NCI-H2107 (cell line): ENCODE data around the gene RAPGEF5.
A peak's percentile ranks its signal among the peaks of the same experiment; 100 is the strongest.

Source experiments
- DNase-seq: peaks from one replicate; lab custom pipeline; 2025; lab: John Stamatoyannopoulos, UW

The RAPGEF5 gene

GRCh38 chr7:22377703-22378102, 20.7 kb upstream of the RAPGEF5 start:
- no peak for DNase-seq

DNA sequence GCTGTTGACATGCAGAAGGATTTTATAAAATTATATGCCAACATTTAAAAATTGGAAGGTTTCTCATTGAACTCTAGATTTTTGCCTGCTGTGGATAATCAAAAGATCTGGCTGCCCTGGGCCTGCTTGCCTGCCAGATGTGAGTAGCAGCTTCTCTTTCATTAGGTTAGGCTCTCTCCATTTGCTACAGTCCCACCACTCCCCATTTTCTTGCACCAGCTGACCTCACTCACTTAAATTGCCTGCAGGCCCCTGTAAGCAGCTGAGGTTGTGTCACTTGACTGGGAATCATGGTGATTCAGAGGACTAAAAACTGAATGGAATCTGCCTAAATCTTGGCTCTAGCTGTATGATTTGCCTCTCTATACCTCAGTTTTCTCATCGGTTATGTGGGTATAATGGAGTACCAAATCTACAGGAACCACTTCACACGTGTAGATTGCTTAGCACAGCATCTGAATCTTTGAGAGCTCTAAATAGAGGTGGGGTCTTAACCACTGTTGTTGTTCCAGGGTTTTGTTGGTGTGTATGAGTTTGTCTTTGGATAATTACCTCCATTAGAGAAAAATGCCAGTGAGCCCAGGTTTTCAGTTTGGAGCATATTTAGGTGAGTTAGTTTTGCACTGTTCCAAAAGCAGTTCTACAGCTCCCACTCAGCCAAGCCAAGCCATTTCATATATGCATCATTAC, 18.6 kb upstream of the RAPGEF5 start:
- no peak for DNase-seq

GRCh38 chr7:22373911-22374310, 17.0 kb upstream of the RAPGEF5 start:
- no peak for DNase-seq

GRCh38 chr7:22373388-22373787, 16.4 kb upstream of the RAPGEF5 start:
- no peak for DNase-seq

GRCh38 chr7:22372863-22373262, 15.9 kb upstream of the RAPGEF5 start:
- no peak for DNase-seq

- no peak for DNase-seq
Observed at GRCh38 chr7:22371878-22372277, 14.9 kb upstream of the RAPGEF5 start.

DNA sequence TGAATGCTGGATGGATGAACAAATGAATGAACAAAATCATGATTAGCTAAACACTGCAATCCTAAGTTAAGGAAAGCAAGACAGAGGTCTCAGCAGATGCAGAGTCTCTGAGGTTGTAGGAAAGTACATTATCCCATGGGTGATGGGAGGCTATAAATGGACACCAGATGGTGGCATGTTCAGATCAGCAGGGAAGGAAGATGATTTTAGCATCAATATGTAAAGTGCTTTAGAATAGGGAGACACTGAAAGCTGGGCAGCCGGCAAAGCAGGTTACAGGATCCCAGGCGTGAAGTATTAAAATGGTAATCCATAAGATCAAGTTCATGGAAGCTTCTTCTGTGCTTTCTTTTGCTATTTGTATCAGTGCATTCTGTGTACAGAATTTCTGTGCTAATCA, 7.9 kb upstream of the RAPGEF5 start:
- DNase-seq: no peak

- DNase-seq: no peak
Observed at GRCh38 chr7:22363756-22364422, 6.9 kb upstream of the RAPGEF5 start.

GRCh38 chr7:22361795-22362194, 4.8 kb upstream of the RAPGEF5 start:
- peak; percentile 25 for DNase-seq

GRCh38 chr7:22361320-22361719, 4.4 kb upstream of the RAPGEF5 start:
- DNase-seq: no peak

- DNase-seq: no peak
Observed at GRCh38 chr7:22358820-22359697, 2.1 kb upstream of the RAPGEF5 start.

DNA sequence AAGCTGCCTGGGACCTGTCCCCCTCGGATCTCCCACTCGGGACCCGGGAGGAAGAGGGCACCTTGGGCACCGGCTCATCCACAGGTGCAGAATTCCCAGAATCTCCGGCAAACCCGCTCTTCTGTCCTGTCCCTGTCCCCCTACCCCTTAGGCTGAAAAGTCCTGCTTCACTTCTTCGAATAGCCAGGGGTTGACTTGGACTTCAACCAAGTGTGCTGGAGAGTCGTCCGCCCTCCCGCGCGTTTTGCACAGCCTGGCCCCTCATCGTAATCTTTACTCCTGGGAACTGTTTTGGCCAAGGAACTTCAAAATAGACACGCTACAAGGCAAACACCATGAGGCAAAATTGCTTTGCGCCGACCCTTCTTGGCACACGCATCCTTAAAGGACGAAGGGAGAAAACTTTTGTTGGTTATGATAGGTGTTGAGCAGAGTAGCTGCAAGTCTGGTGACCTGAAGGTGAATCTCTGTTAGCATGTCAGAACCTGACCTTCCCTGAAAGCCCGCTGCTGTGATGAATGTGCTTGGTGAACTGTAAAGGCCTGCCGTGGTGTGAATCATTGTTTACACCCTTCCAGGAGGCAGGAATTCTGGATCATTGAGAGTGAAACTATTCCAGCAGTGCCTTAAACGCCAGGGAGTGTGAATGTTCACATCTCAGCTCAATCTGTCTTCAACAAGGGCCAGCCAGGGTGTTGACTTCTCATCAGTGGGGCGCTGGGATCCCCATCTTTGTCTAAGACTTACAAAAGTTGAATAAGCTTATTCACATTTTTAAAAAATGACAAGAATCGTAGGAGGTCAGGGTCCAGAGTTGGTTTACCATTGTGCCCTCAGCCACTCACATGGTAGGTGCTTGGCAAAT, 589 bp upstream of the RAPGEF5 start:
- DNase-seq: no peak

- DNase-seq: no peak
Observed at GRCh38 chr7:22356010-22356691, 803 bp downstream of the RAPGEF5 start.

DNA sequence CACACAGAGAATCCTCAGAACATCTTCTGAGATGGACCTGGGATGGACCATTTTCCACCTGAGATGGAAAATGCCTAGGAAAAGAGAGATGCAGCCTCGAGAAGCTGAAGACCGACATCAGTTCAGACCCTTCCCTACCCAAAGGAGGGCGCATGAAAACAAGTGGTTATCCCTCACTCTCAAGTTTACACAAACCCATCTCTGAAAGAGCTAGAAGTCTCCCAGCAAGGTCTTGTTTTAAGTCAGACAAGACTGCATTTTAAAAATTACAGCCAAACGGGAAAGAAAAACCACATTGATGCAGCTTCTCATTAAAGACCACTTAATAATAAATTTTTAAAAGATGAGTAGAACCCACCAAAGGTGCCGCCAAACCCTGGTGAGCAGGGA, 1.3 kb downstream of the RAPGEF5 start:
- no peak for DNase-seq

DNA sequence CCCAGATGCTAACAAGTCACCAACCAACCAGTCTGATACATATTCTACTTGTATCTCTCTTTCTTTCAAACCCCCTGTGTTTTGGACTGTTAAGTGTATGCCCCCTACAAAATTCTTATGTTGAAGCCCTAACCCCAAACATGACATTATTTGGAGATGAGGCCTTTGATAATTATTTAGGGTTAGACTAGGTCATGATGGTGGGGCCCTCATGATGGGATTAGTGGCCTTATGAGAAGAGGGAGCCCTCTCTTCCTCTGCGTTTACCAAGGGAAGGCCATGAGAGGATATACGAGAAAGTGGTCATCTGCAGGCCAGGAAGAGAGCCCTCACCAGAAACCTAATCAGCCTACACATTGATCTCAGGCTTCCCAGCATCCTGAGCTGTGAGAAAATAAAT, 2.5 kb downstream of the RAPGEF5 start:
- DNase-seq: no peak

GRCh38 chr7:22352887-22353286, 4.1 kb downstream of the RAPGEF5 start:
- no peak for DNase-seq

DNA sequence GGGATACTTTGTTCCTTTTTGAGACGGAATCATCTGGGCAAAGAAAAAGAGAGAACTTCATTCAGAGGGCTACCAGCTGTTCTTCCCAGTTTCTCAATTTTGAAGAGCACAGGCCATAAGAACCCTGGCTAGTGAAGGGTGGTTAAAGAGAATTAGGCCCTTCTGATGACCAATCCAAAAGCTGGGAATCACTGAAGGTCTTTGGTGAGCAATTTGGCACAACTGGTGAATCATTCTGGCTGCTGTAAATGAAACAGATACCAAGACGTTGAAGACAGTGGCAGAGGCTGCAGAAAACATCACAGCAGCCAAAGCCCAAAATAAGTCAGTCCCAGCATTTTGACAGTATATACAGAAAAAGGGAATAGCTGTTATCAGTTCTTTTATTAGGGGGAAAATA, 5.1 kb downstream of the RAPGEF5 start:
- DNase-seq: no peak

GRCh38 chr7:22351329-22351692, 5.6 kb downstream of the RAPGEF5 start:
- DNase-seq: no peak

GRCh38 chr7:22350466-22351328, 6.3 kb downstream of the RAPGEF5 start:
- DNase-seq: no peak

DNA sequence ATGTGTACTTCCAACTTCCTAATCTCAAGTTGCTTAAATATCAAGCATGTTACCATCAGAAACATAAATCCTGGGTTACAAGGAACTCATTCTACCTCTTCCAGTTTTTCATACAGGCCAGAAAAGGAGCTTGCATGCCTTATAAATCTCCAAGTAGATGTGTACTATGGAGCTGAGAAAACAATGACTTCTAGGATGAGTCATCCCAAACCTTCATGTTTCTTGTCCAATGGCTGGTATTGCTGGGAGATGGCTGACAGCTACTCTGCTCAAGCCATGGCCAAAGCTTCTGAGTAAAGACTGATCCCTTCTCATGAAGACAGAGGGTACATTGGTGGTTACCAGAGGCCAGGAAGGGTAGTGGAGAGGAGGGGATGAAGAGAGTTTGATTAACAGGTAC, 8.6 kb downstream of the RAPGEF5 start:
- no peak for DNase-seq
